ENCODE results near the gene RAB28.
"Not testable (repeated sequence)": the region's sequence is repeated elsewhere in the genome, so short reads cannot be mapped to it uniquely, and the experiment has no call there.

RAB28 gene

DNA sequence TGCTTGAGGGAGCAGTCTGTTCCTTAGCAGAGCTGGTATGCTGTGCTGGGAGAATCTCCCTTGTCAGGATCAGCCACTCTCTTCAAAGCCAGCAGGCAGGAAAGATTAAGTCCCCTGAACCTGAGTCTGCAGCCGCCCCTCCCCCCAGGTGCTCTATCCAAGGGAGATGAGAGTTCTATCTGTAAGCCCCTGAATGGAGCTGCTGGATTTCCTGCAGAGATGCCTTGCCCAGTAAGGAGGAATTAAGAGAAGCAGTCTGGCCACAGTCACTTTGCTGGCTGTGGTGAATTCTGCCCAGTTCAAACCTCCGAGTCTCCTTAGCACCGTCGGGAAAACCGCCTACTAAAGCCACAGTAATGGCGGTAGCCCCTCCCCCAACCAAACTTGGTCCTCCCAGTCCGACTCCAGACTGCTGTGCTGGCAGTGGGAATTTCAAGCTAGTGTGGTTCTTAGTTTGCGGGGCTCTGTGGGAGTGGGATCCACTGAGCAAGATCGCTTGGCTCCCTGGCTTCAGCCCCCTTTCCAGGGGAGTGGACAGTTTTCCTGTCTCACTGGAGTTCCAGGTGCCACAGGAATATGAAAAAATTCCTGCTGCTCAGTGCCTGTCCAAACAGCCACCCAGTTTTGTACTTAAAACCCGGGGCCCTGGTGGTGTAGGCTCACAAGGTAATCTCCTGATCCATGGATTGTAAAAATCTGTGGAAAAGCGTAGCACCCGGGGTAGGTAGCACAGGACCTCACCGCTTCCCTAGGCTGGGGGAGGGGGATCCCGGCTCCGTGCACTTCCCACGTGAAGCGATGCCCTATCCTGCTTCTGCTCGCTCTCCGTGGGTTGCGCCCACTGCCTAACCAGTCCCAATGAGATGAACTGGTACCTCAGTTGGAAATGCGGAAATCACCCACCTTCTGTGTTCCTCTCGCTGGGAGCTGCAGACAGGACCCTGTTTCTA, 38.0 kb downstream of the RAB28 start:
- no peak for DNase-seq

DNA sequence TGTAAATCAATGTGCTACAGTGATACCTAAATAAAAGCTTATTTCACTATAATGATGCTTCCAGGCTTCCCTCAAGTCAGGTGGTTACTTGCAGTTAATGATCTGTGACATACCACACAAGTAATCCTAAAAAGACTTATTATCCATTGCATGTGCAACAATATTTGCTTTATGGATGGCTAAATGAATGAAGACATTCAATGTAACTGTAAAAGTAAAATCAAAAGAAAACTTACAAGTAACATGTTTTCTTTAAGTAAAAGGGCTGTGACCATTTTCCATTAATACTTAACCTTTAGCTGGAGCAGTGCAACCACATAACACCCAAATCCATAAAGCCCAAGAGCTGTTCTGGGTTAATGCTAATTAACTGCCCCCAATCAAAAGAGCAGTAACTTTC, 42.6 kb downstream of the RAB28 start:
- no peak for DNase-seq

DNA sequence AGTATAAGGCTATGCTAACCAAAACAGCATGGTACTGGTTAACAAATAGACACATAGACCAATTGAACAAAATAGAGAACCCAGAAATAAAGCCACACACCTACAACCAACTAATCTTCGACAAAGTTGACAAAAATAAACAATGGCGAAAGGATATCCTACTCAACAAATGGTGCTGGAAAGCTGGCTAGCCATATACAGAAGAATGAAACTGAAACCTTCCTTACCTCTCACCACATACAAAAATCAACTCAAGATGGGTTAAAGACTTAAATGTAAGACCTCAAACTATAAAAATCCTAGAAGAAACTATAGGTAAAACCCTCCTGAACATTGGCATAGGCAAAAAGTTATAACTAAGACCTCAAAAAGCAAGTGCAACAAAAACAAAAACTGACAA, 47.2 kb downstream of the RAB28 start:
- DNase-seq = no peak

DNA sequence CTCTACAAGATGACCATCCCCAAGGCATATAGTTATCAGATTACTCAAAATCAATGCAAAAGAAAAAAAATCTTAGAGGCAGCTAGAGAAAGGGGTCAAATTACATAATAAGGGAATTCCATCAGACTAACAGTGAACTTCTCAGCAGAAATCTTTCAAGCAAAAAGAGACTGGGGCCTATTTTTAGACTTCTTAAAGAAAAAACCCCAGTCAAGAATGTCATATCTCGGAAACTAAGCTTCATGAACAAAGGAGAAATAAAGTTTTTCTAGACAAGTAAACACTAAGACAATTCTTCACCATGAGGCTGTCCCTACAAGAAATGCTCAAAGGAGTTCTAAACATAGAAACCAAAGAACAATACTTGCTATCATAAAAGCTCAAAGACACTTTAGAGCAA, 51.7 kb downstream of the RAB28 start:
- no peak for DNase-seq

DNA sequence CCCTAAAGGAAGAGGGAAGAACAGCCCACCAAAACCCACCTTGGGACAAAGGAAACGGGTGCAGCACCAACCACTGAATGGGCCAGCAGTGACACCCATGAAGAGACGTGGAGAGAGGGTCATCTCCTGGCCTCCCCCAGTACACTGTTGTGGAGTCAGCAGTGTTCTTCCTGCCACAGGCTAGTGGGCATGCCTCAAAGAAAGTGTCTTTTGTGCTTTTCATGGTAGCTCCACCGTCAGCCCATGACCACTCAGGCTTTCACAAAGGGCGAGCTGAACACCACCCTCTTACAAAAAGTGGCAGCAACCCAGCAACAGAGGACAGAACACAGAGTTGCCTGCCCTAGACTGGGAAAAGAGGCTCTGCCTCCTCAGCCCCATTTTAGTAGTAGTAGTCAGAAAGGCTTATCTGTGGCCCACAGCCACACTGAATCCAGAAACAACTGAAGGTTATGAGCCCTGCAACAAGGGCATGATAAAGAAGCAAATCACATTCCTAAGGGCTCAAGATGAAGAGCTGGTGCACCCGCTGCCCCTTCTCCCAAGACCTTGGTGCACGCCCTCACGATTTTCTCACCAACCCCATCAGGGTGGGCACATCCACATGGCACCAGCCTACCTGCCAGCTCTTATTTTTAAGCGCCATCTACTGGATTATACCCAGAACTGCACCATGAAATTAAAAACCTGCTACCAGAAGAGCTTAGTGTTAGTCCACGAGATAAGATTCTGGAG, 53.1 kb downstream of the RAB28 start:
- no peak for DNase-seq

DNA sequence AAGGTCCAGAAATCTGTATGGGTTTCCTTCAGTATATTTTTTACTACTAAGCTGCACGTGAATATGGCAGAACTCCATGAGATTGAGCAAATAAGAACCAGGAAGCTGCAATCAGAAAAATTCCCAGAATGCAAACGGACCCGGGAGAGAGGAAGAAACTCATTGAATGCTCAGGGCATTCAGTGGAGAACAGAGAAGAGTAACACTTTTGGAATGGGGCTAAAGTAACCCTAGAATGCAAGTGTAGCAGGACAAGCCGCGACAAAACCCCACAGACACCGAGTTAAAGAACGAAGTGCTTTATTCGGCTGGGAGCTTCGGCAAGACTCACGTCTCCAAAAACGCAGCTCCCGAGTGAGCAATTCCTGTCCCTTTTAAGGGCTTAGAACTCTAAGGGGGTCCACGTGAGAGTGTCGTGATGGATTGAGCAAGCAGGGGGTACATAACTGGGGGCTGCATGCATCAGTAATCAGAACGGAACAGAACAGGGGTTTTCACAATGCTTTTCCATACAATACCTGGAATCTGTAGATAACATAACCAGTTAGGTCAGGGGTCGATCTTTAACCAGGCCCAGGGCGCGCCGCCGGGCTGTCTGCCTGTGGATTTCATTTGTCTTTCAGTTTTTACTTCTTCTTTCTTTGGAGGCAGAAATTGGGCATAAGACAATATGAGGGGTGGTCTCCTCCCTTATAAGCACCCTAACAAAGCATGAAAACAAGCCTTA, 56.4 kb downstream of the RAB28 start:
- DNase-seq = no peak

DNA sequence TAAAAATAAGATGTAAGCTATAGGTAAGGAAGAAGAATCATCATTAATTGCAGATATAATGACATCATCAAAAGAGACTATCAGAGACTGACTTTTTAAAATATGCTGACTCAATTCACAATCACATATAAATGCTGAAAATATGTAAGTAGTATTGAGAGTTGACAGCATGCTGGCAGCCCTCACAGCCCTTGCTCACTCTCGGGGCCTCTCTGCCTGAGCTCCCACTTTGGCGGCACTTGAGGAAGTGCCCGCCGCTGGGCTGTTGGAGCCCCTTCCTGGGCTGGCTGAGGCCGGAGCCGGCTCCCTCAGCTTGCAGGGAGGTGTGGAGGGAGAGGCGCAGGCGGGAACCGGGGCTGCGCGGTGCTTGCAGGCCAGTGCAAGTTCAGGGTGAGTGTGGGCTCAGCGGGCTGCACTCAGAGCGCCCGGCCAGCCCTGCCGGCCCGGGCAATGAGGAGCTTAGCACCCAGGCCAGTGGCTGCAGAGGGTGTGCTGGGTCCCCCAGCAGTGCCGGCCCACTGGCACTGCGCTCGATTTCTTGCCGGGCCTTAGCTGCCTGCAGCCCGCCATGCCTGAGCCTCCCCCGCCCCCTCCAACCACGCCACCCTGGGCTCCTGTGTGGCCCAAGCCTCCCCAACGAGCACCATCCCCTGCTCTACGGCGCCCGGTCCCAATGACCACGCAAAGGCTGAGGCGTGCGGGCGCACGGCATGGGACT, 68.9 kb downstream of the RAB28 start:
- no peak for DNase-seq

DNA sequence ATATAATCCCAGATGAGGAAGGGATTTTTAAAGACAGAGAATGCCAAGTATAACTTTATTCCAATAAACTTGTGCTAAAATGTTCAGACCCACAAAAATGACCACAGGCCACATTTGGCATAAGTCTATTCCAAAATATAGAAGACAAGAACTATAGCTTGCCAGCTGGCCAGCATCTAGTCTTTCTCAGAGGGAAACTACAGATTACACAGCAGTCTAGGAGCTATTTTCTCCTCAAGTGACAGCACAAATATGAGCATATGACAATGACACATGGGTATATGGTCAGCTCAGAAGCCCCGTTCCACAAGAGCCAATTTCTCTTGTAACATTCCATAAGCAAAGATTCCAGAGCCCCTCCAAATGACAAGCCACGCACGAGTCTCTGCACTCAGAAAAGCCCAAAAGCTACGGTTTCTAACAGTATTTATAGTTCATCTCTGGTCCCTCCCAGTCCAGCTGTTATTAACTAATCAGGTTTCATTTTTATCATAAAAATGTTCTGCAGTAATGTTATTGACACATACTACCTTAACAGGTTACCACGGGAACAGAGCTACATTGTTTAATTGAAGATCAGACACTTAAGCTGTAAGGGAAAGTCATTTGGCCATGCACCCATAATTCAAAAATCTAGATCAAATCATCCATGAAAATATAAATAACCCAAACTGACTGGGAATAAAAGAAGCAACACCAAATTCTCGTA, 70.3 kb downstream of the RAB28 start:
- DNase-seq = no peak

DNA sequence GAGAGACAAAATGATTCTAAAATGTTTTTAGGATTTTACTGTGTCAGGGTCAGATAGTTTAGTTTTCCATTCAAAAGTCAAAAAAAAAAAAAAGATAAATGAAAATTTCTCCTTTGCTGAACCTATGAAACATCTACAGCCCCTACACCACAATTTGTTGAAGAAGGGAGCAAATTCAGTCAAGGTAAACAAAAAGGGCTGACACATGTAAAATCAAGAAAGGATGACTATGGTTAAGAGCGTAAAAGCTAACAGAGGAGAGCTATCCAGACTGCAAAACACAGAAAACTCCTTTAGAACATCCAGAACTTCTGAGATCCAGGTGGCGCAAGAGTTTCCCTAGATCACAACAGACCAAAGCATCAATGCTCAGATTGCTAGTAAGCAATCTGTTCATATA, 72.2 kb downstream of the RAB28 start:
- DNase-seq = no peak

DNA sequence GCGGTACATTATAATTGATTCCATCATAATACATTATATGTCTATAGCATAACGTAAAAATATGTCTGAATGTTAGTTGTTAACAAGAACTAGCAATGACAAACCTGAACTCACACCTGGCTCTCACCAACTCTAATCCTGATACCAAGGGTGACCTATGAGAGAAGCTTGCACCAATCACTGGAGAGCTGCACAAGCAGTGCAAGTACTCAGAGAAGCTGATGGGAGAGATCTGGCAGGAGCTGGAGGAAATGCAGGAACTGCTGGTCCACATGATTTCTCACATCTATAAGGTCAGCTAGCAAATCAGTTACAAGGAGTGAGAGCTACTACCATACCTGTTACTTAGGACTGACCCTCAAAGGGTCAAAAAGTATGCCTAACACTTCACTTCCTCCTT, 74.8 kb downstream of the RAB28 start:
- no peak for DNase-seq

DNA sequence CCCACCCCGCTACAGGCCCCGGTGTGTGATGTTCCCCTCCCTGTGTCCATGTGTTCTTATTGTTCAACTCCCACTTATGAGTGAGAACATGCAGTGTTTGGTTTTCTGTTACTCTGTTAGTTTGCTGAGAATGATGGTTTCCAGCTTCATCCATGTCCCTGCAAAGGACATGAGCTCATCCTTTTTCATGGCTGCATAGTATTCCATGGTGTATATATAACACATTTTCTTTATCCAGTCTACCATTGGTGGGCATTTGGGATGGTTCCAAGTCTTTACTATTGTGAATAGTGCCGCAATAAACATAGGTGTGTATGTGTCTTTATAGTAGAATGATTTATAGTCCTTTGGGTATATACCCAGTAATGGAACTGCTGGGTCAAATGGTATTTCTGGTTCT, 78.0 kb downstream of the RAB28 start:
- DNase-seq = not testable (repeated sequence)

DNA sequence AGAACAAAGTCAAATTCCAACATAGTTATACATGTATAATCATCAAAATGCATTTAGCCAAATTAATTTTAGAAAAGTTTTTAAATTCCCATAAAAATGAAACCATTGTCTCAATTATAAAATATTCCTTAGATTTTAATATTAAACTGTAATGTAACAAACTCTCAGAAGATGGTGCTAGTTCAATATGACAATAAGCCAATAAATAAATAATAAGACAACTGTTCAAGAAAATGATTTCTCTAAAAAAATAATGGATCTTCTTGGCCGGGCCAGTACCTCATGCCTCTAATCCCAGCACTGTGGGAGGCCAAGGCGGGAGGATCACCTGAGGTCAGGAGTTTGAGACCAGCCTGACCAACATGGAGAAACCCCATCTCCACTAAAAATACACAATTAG, 80.3 kb downstream of the RAB28 start:
- no peak for DNase-seq

DNA sequence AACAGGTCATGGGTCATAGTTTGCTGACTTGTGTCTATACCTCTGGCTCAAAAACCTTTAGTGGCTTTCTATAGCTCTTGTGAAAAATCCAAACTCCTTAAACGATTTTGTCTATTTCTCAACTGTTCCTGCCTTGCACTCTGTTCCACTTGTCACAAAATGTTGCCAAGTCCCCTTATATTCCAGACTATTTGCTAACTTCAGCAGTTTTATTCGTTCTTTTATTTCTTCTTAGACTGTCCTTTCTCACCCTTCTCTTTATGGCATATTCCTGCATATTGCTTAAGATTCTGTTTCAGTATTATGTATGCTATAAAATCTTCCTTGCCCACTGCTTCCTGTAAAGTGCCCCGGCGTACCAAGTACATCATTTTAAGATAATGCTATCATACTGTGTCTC, 80.8 kb downstream of the RAB28 start:
- DNase-seq = no peak

DNA sequence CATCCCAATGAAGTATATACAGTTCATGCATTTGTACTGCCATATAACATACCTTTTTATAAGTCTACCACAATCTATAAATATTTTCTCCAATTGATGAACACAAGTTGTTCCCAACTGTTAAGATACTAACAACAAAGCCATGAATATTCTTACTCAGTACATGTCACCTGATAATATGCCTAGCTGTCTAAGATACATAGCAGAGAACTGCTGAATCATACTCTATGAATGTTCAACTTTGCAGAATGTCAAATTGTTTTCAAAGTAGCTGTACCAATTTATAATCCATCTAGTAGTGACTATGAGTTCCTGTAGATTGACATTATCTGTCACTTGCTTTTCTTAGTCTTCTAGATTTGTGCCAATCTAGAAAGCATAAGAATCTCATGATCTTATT, 84.9 kb downstream of the RAB28 start:
- no peak for DNase-seq

DNA sequence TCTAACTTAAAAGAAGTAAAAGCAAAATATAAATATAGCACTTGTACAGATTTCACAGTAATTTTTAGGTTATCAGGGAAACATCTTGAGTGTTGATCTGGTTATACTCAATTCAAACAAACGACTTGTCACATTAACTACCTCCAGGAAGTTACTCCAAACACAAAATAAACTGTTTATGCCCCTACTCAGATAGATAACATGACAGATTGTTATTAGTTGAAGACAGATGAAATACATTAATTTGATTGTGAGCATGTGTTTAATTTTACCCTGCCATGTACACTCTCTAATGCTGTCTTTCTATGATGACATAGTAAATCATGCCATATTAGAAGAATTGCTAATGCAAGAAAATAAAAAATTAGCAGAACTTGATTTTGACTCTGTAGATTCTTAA, 88.0 kb downstream of the RAB28 start:
- no peak for DNase-seq

DNA sequence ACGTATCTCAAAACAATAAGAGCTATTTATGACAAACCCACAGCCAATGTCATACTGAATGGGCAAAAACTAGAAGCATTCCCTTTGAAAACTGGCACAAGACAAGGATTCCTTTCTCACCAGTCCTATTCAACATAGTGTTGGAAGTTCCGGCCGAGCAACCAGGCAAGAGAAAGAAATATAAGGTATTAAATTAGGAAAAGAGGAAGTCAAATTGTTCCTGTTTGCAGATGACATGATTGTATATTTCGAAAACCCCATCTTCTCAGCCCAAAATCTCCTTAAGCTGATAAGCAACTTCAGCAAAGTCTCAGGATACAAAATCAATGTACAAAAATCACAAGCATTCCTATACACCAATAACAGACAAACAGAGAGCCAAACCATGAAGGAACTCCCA, 94.2 kb downstream of the RAB28 start:
- not testable (repeated sequence) for DNase-seq

DNA sequence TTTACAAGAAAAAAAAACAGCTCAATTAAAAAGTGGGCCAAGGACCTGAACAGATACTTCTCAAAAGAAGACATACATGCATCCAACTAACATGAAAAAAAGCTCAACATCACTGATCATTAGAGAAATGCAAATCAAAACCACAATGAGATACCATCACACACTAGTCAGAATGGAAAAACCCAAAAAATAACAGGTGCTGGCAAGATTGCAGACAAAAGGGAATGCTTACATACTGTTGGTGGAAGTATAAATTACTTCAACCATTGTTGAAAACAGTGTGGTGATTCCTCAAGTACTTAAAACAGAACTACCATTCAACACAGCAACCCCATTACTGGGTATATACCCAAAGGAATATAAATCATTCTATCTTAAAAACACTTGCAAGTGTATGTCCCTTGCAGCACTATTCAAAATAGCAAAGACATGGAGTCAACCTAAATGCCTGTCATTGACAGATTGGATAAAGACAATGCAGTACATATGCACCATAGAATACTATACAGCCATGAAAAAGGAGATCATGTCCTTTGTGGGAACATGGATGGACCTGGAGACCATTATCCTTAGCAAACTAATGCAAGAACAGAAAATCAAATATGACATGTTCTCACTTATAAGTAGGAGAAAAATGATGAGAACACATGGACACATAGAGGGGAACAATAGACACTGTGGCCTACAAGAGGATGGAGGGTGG, 97.6 kb downstream of the RAB28 start:
- no peak for DNase-seq

DNA sequence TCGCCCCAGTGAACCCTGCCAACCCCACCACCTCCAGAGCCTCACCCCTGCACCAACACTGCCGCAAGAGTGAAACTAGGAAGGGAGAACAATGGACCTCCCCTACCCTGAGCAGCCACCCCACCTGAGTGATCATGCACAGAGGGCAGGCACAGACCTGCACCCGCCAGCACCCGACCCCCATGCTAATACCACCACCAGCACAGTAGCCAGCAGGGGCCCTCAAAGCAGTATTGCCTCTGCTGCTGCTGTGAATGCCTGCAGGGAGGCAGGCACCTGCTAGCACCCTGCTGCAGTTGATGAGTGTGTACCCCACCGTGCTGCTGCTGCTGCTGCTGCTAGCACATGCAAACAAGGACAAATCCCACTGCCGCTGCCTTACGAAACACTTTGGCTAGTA, 100.1 kb downstream of the RAB28 start:
- no peak for DNase-seq

DNA sequence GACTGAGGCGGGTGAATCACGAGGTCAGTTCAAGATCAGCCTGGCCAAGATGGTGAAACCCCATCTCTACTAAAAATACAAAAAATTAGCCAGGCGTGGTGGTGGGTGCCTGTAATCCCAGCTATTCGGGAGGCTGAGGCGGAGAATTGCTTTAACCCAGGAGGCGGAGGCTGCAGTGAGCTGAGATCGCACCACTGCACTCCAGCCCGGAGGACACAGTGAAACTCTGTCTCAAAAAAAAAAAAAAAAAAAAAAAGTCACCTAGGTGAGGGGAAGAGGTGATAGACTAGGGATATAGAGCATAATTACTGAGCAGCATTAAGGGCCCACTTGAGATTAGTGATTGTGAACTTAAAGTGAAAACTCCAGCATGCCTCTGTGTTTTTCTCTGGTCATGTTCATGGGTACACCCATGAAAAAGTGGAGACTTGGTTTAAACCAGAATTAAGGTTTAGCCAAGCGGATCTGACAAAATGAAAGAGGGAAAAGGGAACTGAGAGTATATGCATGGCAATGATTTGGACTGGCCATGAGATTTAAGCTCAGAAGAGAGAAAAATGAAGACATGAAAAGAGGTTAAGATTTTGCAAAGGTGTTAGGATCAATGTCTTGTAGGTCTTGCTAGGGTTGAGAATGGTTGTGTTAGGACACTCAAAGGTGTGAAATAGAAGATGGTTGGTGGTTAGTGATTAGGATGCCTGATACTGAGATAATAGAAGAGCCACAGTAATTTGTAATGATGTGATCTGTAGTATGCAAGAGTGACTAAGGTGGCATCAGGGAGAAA, 105.0 kb downstream of the RAB28 start:
- DNase-seq = no peak

DNA sequence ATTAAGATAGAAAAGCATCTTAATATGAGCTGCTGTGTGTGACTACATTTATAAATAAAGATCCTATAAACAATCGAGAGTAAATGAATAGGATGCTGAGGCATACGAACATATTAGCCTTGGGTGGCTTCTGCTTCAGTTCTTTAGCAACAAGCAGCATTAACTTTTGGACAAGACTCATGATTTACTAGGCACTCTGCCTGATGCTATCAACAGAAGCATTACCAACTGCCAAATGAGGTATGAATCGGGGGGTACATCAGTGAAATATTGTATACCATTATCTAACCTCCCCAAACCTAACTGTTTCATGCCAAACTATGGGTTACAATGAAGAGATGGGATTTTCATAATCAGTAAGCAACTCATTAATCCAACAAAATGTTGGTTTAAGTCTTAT, 113.1 kb downstream of the RAB28 start:
- no peak for DNase-seq

DNA sequence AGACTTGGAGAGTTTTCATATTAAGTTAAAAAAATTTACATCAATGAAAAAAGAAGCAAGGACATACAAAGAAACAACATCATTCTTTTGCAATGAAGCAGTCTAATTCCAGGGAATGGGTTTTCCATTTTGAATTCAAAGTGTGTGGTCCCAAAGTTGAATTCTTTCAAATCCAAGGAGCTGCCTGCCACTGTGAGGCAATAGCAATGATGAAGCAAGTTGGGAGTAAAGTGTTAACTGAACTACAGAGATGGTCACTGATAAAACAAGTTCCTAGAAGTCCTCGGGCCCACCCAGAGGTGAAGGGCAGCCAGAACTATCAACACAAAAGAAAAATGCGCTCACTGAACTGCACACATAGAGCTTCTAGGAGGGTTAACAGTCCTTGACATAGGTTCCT, 115.9 kb downstream of the RAB28 start:
- DNase-seq = no peak
